HG03460 (cell line): Measurements from ENCODE around the gene AP1M1.

Experiments
- ATAC-seq: cut with Tn5 transposase; IDR thresholded peaks from one replicate; pipeline ENCODE4 v1.9.1; 2021; ENCODE audit not compliant: unreplicated experiment

Gene AP1M1

DNA sequence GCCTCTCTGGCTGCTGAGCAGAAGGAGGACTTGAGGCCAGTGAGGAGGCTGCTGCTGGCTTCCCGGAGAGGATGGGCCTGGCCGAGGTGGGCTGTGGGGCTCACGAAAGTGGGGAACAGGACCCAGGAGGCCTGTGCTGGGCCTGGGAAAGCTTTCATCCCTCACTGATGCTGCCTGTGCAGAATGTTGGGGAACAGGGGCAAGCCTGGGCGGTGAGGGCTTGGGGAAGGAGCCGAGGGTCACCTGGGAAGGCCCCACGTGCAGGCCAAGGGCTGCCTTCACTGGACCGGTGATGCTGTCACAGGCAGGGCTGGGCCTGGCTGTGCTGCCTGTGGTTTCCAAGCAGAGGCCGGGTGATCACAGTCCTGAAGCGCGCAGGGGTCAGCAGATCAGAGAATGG lies 9.4 kb downstream of the AP1M1 start:
- no peak for ATAC-seq

DNA sequence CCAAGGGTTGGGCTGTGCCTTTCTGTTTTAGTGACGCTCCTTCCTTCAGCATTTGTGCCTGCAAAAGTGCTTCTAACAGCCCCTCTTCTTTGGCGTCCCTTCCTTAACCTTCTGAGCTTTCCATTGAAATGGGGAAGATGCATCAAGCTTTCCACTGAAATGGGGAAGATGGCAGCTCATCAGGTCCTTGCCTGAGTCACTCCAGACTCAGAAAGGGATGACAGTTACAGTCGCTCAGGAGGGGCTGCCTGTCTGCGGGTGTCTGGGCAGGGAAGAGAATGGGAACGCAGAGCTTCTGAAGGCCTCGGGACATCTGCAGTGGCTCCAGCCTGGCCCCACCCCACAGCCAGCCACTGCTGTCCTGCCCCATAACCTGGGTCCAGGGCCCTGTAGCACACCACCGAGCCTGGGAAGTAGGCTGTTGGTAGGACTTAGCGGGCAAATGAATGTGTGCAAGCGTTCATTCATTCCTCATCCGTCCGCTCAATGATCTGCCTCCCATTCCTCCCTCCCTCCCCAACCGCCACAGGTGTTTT lies 9.8 kb downstream of the AP1M1 start:
- no peak for ATAC-seq

DNA sequence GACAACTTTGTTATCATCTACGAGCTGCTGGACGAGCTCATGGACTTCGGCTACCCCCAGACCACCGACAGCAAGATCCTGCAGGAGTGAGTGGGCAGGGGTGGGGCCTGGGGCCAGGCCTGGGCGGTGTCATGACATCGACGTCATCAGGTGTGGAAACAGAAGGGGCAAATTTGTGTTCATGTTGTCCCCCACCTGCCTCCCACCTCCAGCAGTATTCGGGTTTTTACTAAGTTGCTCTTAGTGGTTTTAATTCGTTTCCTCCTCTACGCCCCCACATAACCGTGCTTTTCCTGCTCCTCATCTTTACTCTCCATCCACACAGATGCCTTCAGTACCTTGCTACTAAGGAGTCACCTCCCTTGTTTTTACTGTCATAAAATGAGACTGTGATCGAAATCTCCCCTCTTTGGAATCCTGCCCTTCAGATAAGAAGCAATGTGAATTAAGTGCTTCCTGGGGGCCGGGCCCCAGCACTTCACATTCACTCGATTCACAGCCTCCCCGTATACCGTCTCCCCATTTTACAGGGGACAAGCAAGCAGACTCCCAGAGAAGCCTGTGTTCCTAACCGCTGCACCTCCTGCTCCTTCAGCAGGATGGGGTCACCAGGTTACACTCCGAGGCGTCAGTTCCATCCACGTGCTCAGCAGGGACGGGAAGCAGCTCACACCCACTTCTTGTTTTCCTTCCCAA lies 10.5 kb downstream of the AP1M1 start:
- ATAC-seq = no peak

DNA sequence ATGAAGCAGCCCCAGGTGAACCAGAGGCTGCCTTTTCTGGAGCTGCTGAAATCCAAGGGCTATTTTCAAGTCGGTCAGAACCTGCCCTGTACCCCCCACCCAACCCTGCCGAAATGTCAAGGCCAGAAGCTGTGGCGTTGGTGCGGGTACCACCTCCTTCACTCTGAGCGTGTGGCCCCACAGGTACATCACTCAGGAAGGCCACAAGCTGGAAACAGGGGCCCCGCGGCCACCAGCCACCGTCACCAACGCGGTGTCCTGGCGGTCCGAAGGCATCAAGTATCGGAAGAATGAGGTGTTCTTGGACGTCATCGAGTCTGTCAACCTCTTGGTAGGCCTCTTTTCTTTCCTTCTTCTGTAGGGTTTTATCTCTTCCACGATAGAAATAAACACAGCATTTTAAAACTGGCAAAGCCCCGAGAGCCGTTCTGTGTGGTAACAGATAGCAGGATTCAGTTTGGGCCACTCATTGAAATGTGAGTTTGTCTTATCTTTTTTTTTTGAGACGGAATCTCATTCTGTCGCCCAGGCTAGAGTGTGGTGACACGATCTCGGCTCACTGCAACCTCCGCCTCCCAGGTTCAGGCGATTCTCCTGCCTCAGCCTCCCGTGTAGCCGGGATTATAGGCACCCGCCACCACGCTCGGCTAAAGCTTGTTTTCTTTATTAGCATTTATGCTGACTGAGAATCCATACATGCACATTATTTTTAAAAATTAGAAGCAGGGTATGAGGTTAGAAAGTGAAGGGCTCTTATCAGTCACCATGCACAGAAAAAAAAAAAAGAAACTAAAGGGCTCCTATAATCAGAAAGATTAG lies 11.3 kb downstream of the AP1M1 start:
- ATAC-seq = no peak

DNA sequence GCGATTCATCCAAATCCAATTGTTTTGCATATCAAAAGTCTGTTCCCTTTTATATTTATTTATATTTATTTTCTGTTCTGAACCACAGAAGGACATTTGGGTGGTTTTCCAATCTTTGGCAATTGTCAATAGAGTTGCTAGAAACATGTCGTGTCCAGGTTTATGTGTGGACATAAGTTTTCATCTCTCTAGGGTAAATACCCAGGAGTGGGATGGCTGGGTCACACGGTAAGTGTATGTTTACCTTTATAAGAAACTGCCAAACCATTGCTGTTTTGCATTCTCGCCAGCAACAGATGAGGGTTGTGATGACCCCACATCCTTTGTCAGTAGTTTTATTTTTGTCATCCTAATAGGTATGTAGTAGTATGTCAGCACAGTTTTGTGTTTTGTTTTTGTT lies 12.5 kb downstream of the AP1M1 start:
- no peak for ATAC-seq

DNA sequence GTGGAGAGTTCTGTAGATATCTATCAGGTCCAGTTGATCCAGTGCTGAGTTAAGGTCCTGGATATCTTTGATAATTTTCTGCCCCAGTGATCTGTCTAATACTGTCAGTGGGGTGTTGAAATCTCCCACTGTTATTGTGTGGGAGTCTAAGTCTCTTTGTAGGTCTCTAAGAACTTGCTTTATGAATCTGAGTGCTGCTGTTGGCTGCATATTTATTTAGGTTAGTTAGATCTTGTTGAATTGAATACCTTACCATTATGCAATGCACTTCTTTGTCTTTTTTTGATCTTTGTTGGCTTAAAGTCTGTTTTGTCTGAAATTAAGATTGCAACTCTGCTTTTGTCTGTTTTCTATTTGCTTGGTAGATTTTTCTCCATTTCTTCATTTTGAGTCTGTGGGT lies 15.4 kb downstream of the AP1M1 start:
- no peak for ATAC-seq

DNA sequence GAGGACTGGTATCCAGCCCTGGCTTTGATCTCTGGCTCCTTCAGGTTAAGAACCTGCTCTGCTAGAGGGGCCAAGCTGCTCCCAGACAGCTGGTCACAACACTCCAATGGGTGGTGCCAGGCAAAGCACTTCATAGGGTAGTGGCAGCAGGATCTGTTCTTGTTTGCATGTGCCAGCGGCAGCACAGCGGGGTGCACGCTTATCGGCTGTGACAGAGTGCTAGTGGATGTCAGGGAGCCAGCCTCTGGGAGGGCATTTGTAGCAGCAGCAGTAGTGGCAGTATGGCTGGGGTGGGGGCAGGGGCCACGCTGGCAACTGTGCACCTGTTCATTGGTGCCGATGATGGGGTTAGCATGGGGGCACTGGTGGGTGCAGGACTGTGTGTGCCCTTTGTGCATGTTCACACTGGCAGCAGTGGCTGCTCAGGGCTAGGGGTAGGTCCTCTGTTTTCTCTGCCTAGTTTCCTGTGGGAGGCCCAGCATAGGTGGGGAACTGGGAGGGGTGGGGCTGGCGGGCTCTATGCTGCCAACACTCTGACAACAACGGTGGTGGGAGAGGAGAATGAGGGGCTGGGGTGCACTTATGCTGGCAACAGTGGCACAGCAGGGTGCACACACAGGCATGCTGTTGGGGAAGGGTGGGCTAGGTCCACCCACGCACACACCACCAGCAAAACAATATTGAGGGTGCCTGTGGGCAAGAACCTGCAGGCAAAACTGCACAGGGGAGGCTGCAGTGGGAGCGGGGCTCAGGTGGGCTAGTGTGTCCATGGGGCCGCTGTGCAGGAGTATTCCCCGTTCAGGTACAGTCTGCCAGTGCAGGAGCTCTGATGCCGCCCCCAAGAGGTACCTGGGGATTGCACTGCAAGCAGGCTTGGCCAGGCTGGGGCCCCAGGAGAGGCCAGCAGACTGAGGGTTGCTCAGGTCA lies 19.3 kb downstream of the AP1M1 start:
- no peak for ATAC-seq

GRCh38 chr19:16217716-16218451 lies 20.2 kb downstream of the AP1M1 start:
- ATAC-seq = no peak

DNA sequence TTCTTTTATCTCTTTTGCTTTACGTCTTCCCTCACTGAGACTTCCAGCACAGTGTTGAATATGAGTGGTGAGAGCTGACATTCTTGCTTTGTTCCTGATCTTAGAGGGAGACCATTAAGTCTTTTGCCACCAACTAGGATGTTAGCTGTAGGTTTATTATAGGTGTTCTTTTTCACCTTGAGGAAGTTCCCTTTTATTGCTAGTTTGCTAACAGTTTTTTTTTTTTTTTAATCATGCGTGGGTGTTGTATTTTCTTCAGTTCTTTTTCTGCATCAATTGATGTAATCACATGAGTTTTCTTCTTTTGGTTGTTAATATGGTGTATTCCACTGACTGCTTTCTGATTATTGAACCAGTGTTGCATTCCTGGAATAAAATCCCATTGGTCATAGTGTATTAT lies 21.1 kb downstream of the AP1M1 start:
- ATAC-seq = no peak

- ATAC-seq = no peak
These were observed 25.1 kb downstream of the AP1M1 start for GRCh38 chr19:16222806-16223205.

GRCh38 chr19:16223746-16224145 lies 26.0 kb downstream of the AP1M1 start:
- no peak for ATAC-seq

DNA sequence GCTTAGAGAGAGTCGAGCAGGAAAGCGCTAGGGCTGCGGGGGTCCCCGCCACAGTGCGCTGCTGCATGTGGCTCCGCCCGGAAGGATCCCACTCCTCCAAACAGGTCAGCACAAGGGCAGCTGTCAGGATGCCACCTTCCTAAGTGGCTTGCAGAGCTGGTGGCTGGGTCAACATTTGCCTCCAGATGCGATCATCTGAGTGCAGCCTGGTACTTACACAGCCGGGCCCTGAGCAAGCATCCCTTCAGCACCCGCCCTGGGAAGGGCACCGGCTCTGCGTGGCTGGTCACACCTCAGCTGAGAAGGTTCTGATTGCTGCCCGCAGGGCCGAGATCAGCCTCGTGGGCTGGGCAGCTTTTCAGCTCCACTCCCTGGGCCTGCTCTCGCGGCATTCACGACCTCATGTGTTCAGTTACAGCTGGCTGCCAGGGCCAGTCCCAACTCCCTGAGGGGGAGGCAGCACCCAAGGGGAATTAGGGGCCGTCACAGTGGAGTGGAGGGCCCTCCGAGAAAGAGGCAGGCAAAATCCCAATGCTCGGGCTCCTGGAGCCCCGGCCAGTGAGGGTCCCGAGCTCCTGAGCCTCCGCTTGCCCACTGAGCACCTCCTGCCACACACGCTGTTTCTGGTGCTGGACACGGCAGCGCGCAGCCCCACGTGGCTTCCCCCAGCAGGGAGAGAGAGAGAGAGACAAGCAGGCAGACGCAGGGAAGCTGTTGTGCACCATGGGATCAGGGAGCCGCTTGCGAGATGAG lies 26.8 kb downstream of the AP1M1 start:
- no peak for ATAC-seq

DNA sequence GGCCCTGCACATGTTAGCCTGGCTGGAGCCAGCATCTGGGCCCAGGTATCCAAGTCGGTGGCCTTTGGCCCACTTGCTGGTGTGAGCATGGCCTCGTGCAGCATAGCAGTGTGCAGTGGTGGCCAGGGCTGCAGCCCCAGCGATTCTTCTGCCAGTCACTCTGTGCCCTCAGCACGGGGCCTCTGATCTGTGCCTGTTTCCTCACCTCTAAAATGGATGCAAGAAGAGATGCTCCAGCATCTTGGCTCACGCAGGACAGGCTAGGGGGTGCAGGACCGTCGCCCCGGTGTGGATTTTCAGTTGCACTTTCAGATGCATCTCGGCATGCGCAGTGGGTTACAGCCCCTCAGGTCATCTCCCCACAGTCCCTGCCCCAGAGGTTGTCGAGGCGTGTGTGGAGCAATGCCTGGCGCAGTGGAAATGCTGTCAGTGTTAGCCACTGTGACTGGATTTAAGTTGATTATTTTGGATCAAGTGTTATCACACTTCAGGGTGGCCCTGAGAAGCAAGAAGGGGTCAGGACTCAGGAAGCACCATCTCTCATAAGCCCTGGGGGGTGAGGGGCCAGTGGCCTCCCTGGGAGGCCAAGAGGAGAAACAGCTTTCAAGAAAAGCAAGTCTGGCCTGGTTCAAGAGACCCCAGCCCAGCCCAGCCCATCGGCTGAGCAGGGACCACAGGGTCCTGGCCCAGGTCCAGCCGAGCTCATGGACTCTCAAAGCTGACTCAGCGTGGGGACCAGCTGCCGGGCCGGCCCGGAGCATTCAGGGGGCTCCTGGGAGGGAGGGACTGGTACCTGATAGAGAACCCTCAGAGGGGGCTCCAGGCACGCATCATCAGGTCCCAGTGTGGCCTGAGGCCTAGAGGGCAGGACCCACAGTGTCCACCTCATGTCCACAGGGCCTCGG lies 27.8 kb downstream of the AP1M1 start:
- no peak for ATAC-seq

DNA sequence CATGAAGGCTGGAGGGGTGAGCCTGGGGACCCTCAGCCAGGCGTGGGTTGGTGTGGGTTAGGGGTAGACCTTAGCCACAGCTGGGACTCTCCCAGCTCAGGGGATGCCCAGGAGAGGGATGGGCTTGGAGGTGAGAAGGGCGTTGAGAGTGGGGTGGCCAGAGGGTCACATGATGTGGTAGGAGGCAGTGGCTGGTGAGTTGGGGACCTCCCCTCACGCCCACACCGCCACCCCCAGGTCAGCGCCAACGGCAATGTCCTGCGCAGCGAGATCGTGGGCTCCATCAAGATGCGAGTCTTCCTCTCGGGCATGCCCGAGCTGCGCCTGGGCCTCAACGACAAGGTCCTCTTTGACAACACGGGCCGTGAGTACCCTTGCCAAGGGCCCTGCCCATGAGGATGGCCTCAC lies 28.5 kb downstream of the AP1M1 start:
- ATAC-seq = no peak

- ATAC-seq = no peak
These were observed 29.4 kb downstream of the AP1M1 start for GRCh38 chr19:16226878-16227836.

GRCh38 chr19:16227837-16228636 lies 30.3 kb downstream of the AP1M1 start:
- ATAC-seq = no peak
